Lower leg skin (tissue), 3 donors: Measurements from ENCODE around the gene TYW1B.
"Not testable (repeated sequence)": the region's sequence is repeated elsewhere in the genome, so short reads cannot be mapped to it uniquely, and the experiment has no call there.

Experiments used
- POLR2A ChIP-seq, 2 donors: fragments of 450-650 bp; IDR thresholded peaks; one replicate each; pipeline ENCODE4 v1.6.1; 2016 to 2017; ENCODE audit warnings: antibody characterized with exemption in 2 of 2, mild to moderate bottlenecking in 1 of 2, moderate library complexity in 1 of 2
- TF ChIP-seq, protein P1 (sequence below), 3 donors: fragments of 450-650 bp; IDR thresholded peaks; one replicate each; pipeline ENCODE4 v1.5.1; 2016; ENCODE audit warnings: antibody characterized with exemption in 3 of 3, mild to moderate bottlenecking in 3 of 3, moderate library complexity in 2 of 3

DNA sequence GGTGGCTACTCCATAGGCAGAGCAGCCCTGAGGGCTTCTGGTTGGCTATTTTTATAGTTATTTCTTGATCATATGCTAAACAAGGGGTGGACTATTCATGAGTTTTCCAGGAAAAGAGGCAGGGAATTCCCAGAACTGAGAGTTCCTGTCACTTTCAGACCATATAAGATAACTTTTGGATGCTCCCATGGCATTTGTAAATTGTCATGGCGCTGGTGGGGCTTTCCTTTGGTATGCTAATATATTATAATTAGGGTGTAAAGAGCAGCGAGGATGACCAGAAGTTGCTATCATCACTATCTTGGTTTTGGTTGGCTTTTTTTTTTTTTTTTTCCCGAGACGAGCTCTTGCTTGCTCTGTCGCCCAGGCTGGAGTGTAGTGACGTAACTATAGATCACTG, 272.8 kb downstream of the TYW1B start:
- TF ChIP-seq, protein P1, sequence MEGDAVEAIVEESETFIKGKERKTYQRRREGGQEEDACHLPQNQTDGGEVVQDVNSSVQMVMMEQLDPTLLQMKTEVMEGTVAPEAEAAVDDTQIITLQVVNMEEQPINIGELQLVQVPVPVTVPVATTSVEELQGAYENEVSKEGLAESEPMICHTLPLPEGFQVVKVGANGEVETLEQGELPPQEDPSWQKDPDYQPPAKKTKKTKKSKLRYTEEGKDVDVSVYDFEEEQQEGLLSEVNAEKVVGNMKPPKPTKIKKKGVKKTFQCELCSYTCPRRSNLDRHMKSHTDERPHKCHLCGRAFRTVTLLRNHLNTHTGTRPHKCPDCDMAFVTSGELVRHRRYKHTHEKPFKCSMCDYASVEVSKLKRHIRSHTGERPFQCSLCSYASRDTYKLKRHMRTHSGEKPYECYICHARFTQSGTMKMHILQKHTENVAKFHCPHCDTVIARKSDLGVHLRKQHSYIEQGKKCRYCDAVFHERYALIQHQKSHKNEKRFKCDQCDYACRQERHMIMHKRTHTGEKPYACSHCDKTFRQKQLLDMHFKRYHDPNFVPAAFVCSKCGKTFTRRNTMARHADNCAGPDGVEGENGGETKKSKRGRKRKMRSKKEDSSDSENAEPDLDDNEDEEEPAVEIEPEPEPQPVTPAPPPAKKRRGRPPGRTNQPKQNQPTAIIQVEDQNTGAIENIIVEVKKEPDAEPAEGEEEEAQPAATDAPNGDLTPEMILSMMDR (IDR thresholded peaks at IDR 0.05) = not testable (repeated sequence)
- TF ChIP-seq POLR2A (IDR thresholded peaks at IDR 0.05) = not testable (repeated sequence)
